ENCODE results near the gene NOL9. TPM values are rescaled to one million over a fixed set of nuclear protein-coding genes. Genes with fewer than 3 reads are reported as not detected.

NOL9 gene
- total and polyA plus RNA-seq, 10 of the 15 experiments (the other 5 are each of a cell fraction or from before 2014, with no cell fraction given), result 3.9 to 35.9 (median 23.0) TPM

DNA sequence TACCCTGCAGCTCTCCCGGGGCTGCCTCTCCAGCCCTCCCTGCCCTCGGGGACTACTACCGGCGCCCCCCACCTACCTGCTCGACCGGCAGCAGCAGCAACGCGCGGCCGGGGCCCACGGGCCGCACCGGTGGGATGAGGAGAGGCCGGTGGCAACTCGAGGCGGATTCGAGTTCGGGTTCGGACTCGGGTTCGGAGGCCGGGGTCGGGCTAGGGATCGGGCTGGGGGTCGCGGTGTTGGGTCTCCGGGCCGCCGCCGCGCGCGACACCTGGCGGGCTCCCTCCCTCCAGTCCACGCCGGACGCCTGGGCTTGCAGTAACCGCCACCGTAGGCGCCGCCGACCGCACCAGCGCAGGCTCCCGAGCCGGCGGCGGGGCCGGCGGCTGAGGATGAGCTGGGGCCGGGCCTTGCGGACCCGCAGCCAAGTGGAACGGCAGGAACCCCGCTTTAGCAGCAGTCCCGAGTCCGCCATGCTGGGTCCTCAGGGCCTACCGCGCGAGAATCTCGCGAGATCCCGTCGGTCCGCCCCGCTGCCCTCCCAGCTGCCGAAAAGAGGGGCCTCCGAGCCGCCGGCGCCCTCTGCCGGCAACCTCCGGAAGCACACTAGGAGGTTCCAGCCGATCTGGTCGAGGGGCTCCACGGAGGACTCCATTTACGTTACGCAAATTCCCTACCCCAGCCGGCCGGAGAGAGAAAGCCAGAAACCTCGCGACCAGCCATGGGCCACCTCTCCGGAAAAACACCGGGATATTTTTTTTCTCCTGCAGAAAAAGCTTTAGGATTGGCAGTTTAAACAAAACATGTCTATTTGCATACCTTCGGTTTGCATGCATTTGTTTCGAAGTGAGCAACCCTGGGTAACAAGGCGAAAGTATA, at the start of gene NOL9 (continued):
- TF ChIP-seq, protein P1, sequence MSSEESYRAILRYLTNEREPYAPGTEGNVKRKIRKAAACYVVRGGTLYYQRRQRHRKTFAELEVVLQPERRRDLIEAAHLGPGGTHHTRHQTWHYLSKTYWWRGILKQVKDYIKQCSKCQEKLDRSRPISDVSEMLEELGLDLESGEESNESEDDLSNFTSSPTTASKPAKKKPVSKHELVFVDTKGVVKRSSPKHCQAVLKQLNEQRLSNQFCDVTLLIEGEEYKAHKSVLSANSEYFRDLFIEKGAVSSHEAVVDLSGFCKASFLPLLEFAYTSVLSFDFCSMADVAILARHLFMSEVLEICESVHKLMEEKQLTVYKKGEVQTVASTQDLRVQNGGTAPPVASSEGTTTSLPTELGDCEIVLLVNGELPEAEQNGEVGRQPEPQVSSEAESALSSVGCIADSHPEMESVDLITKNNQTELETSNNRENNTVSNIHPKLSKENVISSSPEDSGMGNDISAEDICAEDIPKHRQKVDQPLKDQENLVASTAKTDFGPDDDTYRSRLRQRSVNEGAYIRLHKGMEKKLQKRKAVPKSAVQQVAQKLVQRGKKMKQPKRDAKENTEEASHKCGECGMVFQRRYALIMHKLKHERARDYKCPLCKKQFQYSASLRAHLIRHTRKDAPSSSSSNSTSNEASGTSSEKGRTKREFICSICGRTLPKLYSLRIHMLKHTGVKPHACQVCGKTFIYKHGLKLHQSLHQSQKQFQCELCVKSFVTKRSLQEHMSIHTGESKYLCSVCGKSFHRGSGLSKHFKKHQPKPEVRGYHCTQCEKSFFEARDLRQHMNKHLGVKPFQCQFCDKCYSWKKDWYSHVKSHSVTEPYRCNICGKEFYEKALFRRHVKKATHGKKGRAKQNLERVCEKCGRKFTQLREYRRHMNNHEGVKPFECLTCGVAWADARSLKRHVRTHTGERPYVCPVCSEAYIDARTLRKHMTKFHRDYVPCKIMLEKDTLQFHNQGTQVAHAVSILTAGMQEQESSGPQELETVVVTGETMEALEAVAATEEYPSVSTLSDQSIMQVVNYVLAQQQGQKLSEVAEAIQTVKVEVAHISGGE (CRISPR knock-in tag; IDR thresholded peaks at IDR 0.05), result no peak
- TF ChIP-seq POU2F2 (IDR thresholded peaks at IDR 0.05; ENCODE audit: borderline replicate concordance, low read depth, low read length) (no peak; the same call in 2 of the 3 replicates), HDAC2 (IDR thresholded peaks at IDR 0.05) (peak; percentile 38; the same call in 1 of the 2 replicates), IKZF2 (IDR thresholded peaks at IDR 0.05) (no peak; a peak in 1 of 4 replicates), RFX5 (IDR thresholded peaks at IDR 0.05; ENCODE audit: low read depth, low read length) (no peak), MTA2 (IDR thresholded peaks at IDR 0.05; ENCODE audit: low read depth) (peak; percentile 40; the same call in 1 of the 2 replicates), MXI1 (IDR thresholded peaks at IDR 0.05; ENCODE audit: low read depth, low read length) (peak; percentile 79; the same call in 1 of the 2 replicates), SPI1 (IDR thresholded peaks at IDR 0.05; ENCODE audit: borderline replicate concordance, insufficient read depth, low read depth, low read length) (no peak), CBFB (IDR thresholded peaks at IDR 0.05; ENCODE audit: low read depth) (peak; percentile 99), BMI1 (IDR thresholded peaks at IDR 0.05; ENCODE audit: borderline replicate concordance) (no peak), SUPT20H (IDR thresholded peaks at IDR 0.05; ENCODE audit: borderline replicate concordance, control insufficient read depth, low read depth, low read length) (no peak)
- TF ChIP-seq, protein P2, sequence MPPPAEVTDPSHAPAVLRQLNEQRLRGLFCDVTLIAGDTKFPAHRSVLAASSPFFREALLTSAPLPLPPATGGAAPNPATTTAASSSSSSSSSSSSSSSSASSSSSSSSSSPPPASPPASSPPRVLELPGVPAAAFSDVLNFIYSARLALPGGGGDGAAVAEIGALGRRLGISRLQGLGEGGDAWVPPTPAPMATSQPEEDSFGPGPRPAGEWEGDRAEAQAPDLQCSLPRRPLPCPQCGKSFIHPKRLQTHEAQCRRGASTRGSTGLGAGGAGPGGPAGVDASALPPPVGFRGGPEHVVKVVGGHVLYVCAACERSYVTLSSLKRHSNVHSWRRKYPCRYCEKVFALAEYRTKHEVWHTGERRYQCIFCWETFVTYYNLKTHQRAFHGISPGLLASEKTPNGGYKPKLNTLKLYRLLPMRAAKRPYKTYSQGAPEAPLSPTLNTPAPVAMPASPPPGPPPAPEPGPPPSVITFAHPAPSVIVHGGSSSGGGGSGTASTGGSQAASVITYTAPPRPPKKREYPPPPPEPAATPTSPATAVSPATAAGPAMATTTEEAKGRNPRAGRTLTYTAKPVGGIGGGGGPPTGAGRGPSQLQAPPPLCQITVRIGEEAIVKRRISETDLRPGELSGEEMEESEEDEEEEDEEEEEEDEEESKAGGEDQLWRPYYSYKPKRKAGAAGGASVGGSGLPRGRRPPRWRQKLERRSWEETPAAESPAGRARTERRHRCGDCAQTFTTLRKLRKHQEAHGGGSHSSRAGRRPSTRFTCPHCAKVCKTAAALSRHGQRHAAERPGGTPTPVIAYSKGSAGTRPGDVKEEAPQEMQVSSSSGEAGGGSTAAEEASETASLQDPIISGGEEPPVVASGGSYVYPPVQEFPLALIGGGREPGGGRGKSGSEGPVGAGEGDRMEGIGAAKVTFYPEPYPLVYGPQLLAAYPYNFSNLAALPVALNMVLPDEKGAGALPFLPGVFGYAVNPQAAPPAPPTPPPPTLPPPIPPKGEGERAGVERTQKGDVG (CRISPR knock-in tag; IDR thresholded peaks at IDR 0.05), result no peak
- TF ChIP-seq, protein P3, sequence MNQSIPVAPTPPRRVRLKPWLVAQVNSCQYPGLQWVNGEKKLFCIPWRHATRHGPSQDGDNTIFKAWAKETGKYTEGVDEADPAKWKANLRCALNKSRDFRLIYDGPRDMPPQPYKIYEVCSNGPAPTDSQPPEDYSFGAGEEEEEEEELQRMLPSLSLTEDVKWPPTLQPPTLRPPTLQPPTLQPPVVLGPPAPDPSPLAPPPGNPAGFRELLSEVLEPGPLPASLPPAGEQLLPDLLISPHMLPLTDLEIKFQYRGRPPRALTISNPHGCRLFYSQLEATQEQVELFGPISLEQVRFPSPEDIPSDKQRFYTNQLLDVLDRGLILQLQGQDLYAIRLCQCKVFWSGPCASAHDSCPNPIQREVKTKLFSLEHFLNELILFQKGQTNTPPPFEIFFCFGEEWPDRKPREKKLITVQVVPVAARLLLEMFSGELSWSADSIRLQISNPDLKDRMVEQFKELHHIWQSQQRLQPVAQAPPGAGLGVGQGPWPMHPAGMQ (IDR thresholded peaks at IDR 0.05; ENCODE audit: borderline replicate concordance), result peak; percentile 87
- TF ChIP-seq, protein P4, sequence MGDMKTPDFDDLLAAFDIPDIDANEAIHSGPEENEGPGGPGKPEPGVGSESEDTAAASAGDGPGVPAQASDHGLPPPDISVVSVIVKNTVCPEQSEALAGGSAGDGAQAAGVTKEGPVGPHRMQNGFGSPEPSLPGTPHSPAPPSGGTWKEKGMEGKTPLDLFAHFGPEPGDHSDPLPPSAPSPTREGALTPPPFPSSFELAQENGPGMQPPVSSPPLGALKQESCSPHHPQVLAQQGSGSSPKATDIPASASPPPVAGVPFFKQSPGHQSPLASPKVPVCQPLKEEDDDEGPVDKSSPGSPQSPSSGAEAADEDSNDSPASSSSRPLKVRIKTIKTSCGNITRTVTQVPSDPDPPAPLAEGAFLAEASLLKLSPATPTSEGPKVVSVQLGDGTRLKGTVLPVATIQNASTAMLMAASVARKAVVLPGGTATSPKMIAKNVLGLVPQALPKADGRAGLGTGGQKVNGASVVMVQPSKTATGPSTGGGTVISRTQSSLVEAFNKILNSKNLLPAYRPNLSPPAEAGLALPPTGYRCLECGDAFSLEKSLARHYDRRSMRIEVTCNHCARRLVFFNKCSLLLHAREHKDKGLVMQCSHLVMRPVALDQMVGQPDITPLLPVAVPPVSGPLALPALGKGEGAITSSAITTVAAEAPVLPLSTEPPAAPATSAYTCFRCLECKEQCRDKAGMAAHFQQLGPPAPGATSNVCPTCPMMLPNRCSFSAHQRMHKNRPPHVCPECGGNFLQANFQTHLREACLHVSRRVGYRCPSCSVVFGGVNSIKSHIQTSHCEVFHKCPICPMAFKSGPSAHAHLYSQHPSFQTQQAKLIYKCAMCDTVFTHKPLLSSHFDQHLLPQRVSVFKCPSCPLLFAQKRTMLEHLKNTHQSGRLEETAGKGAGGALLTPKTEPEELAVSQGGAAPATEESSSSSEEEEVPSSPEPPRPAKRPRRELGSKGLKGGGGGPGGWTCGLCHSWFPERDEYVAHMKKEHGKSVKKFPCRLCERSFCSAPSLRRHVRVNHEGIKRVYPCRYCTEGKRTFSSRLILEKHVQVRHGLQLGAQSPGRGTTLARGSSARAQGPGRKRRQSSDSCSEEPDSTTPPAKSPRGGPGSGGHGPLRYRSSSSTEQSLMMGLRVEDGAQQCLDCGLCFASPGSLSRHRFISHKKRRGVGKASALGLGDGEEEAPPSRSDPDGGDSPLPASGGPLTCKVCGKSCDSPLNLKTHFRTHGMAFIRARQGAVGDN (IDR thresholded peaks at IDR 0.05), result peak; percentile 60
- TF ChIP-seq, protein P5, sequence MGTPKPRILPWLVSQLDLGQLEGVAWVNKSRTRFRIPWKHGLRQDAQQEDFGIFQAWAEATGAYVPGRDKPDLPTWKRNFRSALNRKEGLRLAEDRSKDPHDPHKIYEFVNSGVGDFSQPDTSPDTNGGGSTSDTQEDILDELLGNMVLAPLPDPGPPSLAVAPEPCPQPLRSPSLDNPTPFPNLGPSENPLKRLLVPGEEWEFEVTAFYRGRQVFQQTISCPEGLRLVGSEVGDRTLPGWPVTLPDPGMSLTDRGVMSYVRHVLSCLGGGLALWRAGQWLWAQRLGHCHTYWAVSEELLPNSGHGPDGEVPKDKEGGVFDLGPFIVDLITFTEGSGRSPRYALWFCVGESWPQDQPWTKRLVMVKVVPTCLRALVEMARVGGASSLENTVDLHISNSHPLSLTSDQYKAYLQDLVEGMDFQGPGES (IDR thresholded peaks at IDR 0.05), result no peak
